Measurements from ENCODE around the gene NOP58.
"Not testable (repeated sequence)": the region's sequence is repeated elsewhere in the genome, so short reads cannot be mapped to it uniquely, and the experiment has no call there.

NOP58 gene

DNA sequence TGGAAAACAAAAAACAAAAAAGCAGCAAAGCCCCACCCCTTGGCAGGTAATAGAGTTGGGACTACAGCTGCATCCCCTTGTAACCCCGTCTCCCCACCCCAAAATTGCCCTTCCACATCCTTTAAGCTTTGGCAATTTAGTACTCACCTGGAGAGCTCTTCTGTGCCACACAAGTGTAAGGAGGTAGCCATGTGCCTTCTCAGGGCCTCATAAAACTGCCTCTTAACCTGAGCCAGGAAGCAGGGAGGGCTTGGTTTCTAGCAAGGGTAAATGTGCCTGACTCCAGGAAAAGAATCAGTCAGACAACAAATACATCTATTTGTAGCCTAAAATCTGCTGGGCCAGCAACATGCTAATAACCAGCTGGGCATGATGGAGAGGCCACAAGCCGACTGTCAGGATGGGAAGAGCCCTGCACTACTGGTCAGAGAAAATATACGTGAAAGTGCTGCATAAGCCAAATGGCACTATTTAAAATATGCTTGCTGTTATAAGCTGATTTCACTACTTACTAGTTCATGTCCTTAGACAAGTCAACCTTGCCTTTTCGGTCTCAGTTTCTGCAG lies 46.3 kb downstream of the NOP58 start:
- DNase-seq, result no peak

DNA sequence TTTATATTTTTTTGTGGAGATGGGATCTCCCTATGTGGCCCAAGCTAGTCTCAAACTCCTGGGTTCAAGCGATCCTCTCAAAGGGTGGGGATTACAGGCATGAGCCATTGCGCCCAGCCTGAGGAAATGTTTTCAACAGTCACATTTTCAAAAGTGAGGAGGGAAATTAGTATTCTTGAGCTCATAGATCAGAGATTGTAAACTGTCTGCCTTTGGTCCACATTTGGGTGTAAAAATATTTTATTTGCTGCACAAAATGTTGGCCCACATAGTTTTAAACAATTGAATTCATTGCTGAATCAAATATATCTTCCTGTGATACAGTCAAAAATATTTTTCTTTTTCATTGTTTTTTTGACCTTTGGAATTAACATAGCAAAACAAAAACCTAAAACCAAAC lies 48.6 kb downstream of the NOP58 start:
- DNase-seq, result no peak

- no peak for DNase-seq
Observed at GRCh38 chr2:202317080-202317857, 51.7 kb downstream of the NOP58 start.

DNA sequence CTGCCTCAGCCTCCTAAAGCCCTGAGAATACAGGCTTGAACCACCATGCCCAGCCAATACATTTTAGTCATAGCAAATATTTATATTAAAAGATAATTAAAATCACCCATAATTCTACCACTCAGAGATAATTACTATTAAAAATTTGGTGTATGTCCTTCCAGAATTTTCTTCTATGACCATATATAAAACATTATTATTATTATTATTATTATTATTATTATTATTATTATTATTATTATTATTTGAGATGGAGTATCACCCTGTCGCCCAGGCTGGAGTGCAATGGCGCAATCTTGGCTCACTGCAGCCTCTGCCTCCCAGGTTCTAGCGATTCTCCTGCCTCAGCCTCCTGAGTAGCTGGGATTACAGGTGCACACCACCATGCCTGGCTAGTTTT lies 54.8 kb downstream of the NOP58 start:
- not testable (repeated sequence) for DNase-seq

DNA sequence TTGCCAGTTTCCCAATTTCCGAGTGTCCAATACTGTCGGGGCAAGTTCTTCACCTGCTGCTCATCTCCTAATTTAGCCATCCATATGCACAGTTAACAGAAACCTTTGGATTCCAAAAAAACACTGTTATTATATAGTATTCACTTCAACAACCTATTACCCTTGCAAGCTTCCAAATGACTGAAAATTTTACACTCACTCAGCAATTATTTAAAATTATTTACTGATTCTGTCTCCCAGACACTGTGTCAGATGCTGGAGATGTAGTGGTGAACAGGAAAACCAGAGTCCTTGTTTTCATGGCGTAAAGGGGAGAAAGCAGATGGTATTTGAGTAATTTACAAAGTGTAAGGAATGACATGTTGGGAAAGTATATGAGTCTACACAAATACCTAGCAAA lies 56.9 kb downstream of the NOP58 start:
- DNase-seq, result no peak

DNA sequence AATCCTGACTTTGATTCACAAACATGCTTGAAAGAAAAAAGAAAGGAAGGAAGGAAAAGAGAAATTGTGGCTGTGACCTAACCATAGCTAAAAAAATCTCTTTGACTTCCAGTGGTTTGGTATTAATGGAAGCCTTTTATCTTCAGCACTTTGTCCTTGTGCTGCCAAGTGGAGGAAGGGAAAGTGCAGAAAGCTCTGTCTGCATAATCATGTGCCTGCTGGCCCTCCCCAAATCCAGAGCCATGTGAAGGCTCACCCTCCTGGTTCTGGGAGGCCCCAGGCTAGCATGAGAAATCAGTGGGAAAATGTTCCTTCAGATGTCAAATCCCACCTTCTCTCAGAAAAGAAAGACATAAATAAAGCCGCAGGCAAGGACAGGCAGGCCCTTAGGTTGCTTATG lies 62.3 kb downstream of the NOP58 start:
- no peak for DNase-seq

GRCh38 chr2:202335791-202336467 lies 70.4 kb downstream of the NOP58 start:
- DNase-seq, result no peak

GRCh38 chr2:202337151-202337550 lies 71.6 kb downstream of the NOP58 start:
- no peak for DNase-seq

DNA sequence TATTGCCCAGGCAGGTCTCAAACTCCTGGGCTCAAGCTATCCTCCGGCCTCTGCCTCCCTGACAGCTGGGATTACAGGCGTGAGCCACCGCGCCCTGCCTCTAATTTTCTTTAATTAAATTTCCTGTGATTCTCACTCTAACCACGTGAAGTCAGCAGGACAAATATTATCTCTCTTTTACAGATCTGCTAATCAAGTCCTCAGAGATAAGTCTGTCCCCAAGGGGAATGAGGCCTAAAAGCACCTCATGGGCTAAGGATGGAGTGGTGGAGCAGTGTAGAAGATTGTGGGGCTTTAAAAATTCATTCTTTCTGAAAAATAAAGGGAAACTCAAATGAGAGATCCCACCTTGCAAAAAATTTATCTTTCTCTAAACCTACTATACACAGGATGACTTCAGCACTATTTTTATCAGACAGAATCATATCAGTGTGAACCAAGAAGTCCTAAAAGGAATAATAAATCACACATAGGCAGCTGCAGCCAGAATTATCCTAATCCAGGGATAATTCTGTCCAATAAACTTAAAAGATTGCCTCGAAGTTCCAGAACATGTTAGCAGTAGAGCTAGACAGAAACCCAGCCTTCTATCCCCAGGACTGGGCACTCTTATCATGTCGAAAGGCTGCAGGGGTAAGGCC lies 72.3 kb downstream of the NOP58 start:
- DNase-seq, result no peak

- DNase-seq, result no peak
Observed at GRCh38 chr2:202339071-202339870, 73.7 kb downstream of the NOP58 start.

- no peak for DNase-seq
Observed at GRCh38 chr2:202344178-202344577, 78.6 kb downstream of the NOP58 start.

DNA sequence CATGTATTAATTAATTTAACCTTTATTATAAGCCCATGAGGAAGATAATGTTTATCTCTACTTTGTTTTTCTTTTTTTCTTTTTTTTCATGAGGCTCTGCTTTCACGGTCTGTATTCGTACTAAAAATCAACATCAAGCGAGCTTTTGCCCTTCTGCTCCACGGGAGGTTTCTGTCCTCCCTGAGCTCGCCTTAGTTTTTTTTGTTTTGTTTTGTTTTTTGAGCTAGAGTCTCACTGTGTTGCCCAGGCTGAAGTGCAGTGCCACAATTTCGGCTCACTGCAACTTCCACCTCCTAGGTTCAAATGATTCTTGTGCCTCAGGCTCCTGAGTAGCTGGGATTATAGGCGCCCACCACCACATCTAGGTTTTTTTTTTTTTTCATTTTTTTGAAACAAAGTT lies 80.6 kb downstream of the NOP58 start:
- DNase-seq, result no peak

All from 8988T (cell line).